H9 (cell line): ENCODE measurements around the gene TMEM204. TPM values are rescaled to one million over a fixed set of nuclear protein-coding genes. Genes with fewer than 3 reads are reported as not detected.

ENCODE experiments used
- DNase-seq: peaks from one replicate; pipeline ENCODE4 v3.0.0-alpha.2; 2017
- H2AFZ ChIP-seq: one replicate; pipeline ENCODE4 v1.6.1; 2013; ENCODE audit warnings: mild to moderate bottlenecking, low read length, control low read depth, moderate library complexity
- H2AK5ac ChIP-seq: 2 replicates; pipeline ENCODE4 v1.6.1; 2013; ENCODE audit warnings: low read length, control low read depth, mixed read lengths; ENCODE audit not compliant: insufficient read length
- H2BK120ac ChIP-seq: one replicate; pipeline ENCODE4 v1.6.1; 2013; ENCODE audit warnings: low read depth, mild to moderate bottlenecking, low read length, control low read depth, inconsistent platforms; ENCODE audit not compliant: poor library complexity, severe bottlenecking
- H2BK12ac ChIP-seq: 2 replicates; pipeline ENCODE4 v1.6.1; 2013; ENCODE audit warnings: low read length, control low read depth, mixed read lengths, low read depth; ENCODE audit not compliant: insufficient read length
- H2BK15ac ChIP-seq: 2 replicates; pipeline ENCODE4 v1.6.1; 2013; ENCODE audit warnings: low read depth, low read length, control low read depth
- H2BK20ac ChIP-seq: one replicate; pipeline ENCODE4 v1.6.1; 2013; ENCODE audit warnings: low read depth, mild to moderate bottlenecking, low read length, control low read depth, inconsistent platforms; ENCODE audit not compliant: poor library complexity, severe bottlenecking
- H2BK5ac ChIP-seq: 2 replicates; pipeline ENCODE4 v1.6.1; 2013; ENCODE audit warnings: low read length, control low read depth, mixed read lengths; ENCODE audit not compliant: insufficient read length
- H3K14ac ChIP-seq: 2 replicates; pipeline ENCODE4 v1.6.1; 2013; ENCODE audit warnings: low read length, control low read depth; ENCODE audit not compliant: insufficient read depth
- H3K18ac ChIP-seq: 2 replicates; pipeline ENCODE4 v1.6.1; 2013; ENCODE audit warnings: low read depth, mild to moderate bottlenecking, mixed read lengths, low read length, control low read depth; ENCODE audit not compliant: insufficient read length
- H3K23ac ChIP-seq: 2 replicates; pipeline ENCODE4 v1.6.1; 2013; ENCODE audit warnings: low read length, control low read depth, mixed read lengths, low read depth; ENCODE audit not compliant: insufficient read length
- H3K23me2 ChIP-seq: 2 replicates; pipeline ENCODE4 v1.6.1; 2013; ENCODE audit warnings: low read depth, mild to moderate bottlenecking, mixed read lengths, low read length, control low read depth; ENCODE audit not compliant: insufficient read length, poor library complexity, severe bottlenecking
- H3K27ac ChIP-seq: 2 replicates; pipeline ENCODE4 v1.5.1; 2013; ENCODE audit warnings: low read length, control low read depth, mixed read lengths, low read depth; ENCODE audit not compliant: insufficient read length
- H3K27me3 ChIP-seq: 2 replicates; pipeline ENCODE4 v1.6.1; 2013; ENCODE audit warnings: low read length, control low read depth, inconsistent platforms; ENCODE audit not compliant: insufficient read depth
- H3K4ac ChIP-seq: 2 replicates; pipeline ENCODE4 v1.6.1; 2013; ENCODE audit warnings: low read depth, mild to moderate bottlenecking, control low read depth, inconsistent platforms, low read length, moderate library complexity
- H3K4me1 ChIP-seq: 2 replicates; pipeline ENCODE4 v1.6.1; 2013; ENCODE audit warnings: low read length, control low read depth, inconsistent platforms; ENCODE audit not compliant: insufficient read depth
- H3K4me2 ChIP-seq: 2 replicates; pipeline ENCODE4 v1.6.1; 2013; ENCODE audit warnings: low read length, control low read depth, mixed read lengths; ENCODE audit not compliant: insufficient read length, insufficient read depth
- H3K56ac ChIP-seq: 2 replicates; pipeline ENCODE4 v1.6.1; 2013; ENCODE audit warnings: low read depth, mild to moderate bottlenecking, mixed read lengths, low read length, control low read depth; ENCODE audit not compliant: insufficient read length
- H3K79me1 ChIP-seq: 2 replicates; pipeline ENCODE4 v1.6.1; 2013; ENCODE audit warnings: low read depth, mild to moderate bottlenecking, moderate library complexity, low read length, control low read depth, inconsistent platforms; ENCODE audit not compliant: insufficient read depth, poor library complexity, severe bottlenecking
- H3K79me2 ChIP-seq: 2 replicates; pipeline ENCODE4 v1.6.1; 2013; ENCODE audit warnings: low read length, control low read depth, inconsistent platforms; ENCODE audit not compliant: insufficient read depth
- H3K9ac ChIP-seq: 2 replicates; pipeline ENCODE4 v1.6.1; 2013; ENCODE audit warnings: low read length, control low read depth, mixed read lengths; ENCODE audit not compliant: insufficient read length; ENCODE audit errors: extremely low read depth
- H3K9me3 ChIP-seq: one replicate; pipeline ENCODE4 v1.6.1; 2013; ENCODE audit warnings: low read depth, low read length, inconsistent platforms; ENCODE audit not compliant: control insufficient read depth
- H3T11ph ChIP-seq: one replicate; pipeline ENCODE4 v1.6.1; 2013; ENCODE audit warnings: mild to moderate bottlenecking, low read length, control low read depth, inconsistent platforms
- H4K20me1 ChIP-seq: one replicate; pipeline ENCODE4 v1.6.1; 2013; ENCODE audit not compliant: control insufficient read depth, insufficient read length, insufficient read depth
- H4K5ac ChIP-seq: 2 replicates; pipeline ENCODE4 v1.6.1; 2013; ENCODE audit warnings: low read depth, mild to moderate bottlenecking, mixed read lengths, low read length, control low read depth; ENCODE audit not compliant: insufficient read length
- H4K8ac ChIP-seq: replicated peaks from 2 replicates; pipeline ENCODE4 v1.6.1; 2013; ENCODE audit warnings: low read length, control low read depth, mixed read lengths, low read depth; ENCODE audit not compliant: insufficient read length
- H4K91ac ChIP-seq: 2 replicates; pipeline ENCODE4 v1.6.1; 2013; ENCODE audit warnings: low read depth, mild to moderate bottlenecking, moderate library complexity, mixed read lengths, low read length, control low read depth; ENCODE audit not compliant: insufficient read length
- H3K27ac Mint-ChIP-seq, 3 experiments: 2 replicates in 2 of 3; 3 replicates in 1 of 3; pipeline ENCODE4 v1.8.0; 2020 to 2021; ENCODE audit warnings: mixed read lengths in 3 of 3, mild to moderate bottlenecking in 1 of 3, moderate library complexity in 1 of 3
- H3K27me3 Mint-ChIP-seq: 2 replicates; pipeline ENCODE4 v1.8.0; 2021; ENCODE audit warnings: low read depth, mild to moderate bottlenecking, moderate library complexity, mixed read lengths
- H3K36me3 Mint-ChIP-seq, 3 experiments: 2 replicates in 2 of 3; 3 replicates in 1 of 3; pipeline ENCODE4 v1.8.0; 2020 to 2021; ENCODE audit warnings: low read depth in 3 of 3, mixed read lengths in 3 of 3; ENCODE audit not compliant: insufficient read depth in 1 of 3
- H3K4me1 Mint-ChIP-seq, 2 experiments: 2 replicates each; pipeline ENCODE4 v1.8.0; 2020; ENCODE audit warnings: mixed read lengths in 2 of 2
- H3K4me3 Mint-ChIP-seq, 2 experiments: 2 replicates in 1 of 2; 3 replicates in 1 of 2; pipeline ENCODE4 v1.8.0; 2020 to 2021; ENCODE audit warnings: mild to moderate bottlenecking in 2 of 2, mixed read lengths in 2 of 2, moderate library complexity in 1 of 2
- H3K9me3 Mint-ChIP-seq, 2 experiments: 2 replicates in 1 of 2; 3 replicates in 1 of 2; pipeline ENCODE4 v1.8.0; 2020; ENCODE audit warnings: mild to moderate bottlenecking in 2 of 2, mixed read lengths in 2 of 2, moderate library complexity in 1 of 2
- WGBS: extraction: QIAGEN DNeasy Blood & Tissue Kit; methylation state at CpG from one replicate; pipeline ENCODE4 v1.1.7; 2013; ENCODE audit warnings: missing lambda C conversion rate, low lambda C conversion rate, mixed read lengths; ENCODE audit not compliant: insufficient read length; ENCODE audit errors: extremely low coverage; 5-methylcytosine and 5-hydroxymethylcytosine counted together
- total RNA-seq: library from RNA; stranded (reverse); gene quantifications from 2 replicates; pipeline ENCODE4 v1.2.1, GENCODE V29; 2021
- TF ChIP-seq, protein P1 (sequence below): fragments of 200-600 bp; sonication (generic); conservative IDR thresholded peaks from 3 replicates; pipeline ENCODE4 v1.8.0; 2021; ENCODE audit warnings: antibody characterized with exemption, mild to moderate bottlenecking

TMEM204 gene
- total RNA-seq, 1 experiment from 2014 or later = not detected

DNA sequence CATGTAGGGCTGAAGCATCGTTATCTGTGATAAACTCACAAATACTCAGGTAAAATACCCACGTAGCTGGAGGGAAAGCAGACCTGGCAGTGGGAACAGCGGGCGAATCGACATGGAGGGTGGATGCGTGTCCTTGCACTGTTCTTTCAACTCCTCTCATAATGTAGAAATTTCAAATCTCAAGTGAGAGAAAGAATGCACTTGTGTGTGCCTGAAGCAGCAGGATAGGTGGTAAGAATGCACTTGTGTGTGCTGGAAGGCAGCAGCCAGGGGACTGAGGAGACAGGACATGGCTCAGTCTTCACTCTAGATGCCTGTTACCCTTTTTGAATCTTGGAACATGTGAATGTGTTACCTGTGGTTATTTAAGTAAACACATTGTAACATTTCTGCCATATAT is 68.0 kb downstream of the TMEM204 start:
- Histone ChIP-seq H2BK12ac (no peak overlapping the region), H2BK15ac (no peak overlapping the region), H3K4ac (no peak overlapping the region), H2AK5ac (no peak overlapping the region), H3K56ac (no peak overlapping the region), H3K23me2 (no peaks in the 10 kb centered on the region), H2AFZ (no peak overlapping the region), H3K9me3 (no peaks in the 10 kb centered on the region), H3K79me1 (no peaks in the 10 kb centered on the region), H3K4me2 (no peak overlapping the region), H3K27ac (no peak overlapping the region), H2BK120ac (no peak overlapping the region), H3K79me2 (no peaks in the 10 kb centered on the region), H3K18ac (no peak overlapping the region), H4K91ac (no peak overlapping the region), H3K9ac (no peak overlapping the region), H4K8ac (no peak overlapping the region), H3K23ac (no peak overlapping the region), H3T11ph (no peak overlapping the region), H3K14ac (no peak overlapping the region), H4K5ac (no peak overlapping the region), H2BK20ac (no peak overlapping the region), H2BK5ac (no peak overlapping the region), H3K27me3 (no peaks in the 10 kb centered on the region), H4K20me1 (no peaks in the 10 kb centered on the region), H3K4me1 (no peaks in the 10 kb centered on the region)
- Mint-ChIP-seq H3K9me3 (peaks cover 15 to 19% of the 10 kb centered on the region in 2 experiments), H3K27me3 (peaks cover 3% of the 10 kb centered on the region; the same call in 1 of the 2 replicates), H3K27ac (no peak overlapping the region), H3K4me3 (no peak overlapping the region), H3K36me3 (peaks cover 35 to 55% (median 53%) of the 10 kb centered on the region in 3 experiments), H3K4me1 (no peaks in the 10 kb centered on the region)
- WGBS = no CpG with 5 or more reads among the region's 6 CpGs
- DNase-seq = no peak
- TF ChIP-seq, protein P1, sequence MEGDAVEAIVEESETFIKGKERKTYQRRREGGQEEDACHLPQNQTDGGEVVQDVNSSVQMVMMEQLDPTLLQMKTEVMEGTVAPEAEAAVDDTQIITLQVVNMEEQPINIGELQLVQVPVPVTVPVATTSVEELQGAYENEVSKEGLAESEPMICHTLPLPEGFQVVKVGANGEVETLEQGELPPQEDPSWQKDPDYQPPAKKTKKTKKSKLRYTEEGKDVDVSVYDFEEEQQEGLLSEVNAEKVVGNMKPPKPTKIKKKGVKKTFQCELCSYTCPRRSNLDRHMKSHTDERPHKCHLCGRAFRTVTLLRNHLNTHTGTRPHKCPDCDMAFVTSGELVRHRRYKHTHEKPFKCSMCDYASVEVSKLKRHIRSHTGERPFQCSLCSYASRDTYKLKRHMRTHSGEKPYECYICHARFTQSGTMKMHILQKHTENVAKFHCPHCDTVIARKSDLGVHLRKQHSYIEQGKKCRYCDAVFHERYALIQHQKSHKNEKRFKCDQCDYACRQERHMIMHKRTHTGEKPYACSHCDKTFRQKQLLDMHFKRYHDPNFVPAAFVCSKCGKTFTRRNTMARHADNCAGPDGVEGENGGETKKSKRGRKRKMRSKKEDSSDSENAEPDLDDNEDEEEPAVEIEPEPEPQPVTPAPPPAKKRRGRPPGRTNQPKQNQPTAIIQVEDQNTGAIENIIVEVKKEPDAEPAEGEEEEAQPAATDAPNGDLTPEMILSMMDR = no peak
